NT2/D1 (cell line): Measurements from ENCODE around the gene THY1.

Experiments used
- SUZ12 ChIP-seq: IDR thresholded peaks from 2 replicates; pipeline ENCODE4 v1.6.1; 2011; ENCODE audit not compliant: insufficient read length, insufficient read depth; ENCODE audit errors: extremely low read depth
- YY1 ChIP-seq: IDR thresholded peaks from 2 replicates; pipeline ENCODE4 v1.6.1; 2011; ENCODE audit not compliant: insufficient read length, insufficient read depth
- ZNF274 ChIP-seq: IDR thresholded peaks from 2 replicates; pipeline ENCODE4 v1.6.1; 2011; ENCODE audit warnings: mild to moderate bottlenecking, low read depth, low read length

DNA sequence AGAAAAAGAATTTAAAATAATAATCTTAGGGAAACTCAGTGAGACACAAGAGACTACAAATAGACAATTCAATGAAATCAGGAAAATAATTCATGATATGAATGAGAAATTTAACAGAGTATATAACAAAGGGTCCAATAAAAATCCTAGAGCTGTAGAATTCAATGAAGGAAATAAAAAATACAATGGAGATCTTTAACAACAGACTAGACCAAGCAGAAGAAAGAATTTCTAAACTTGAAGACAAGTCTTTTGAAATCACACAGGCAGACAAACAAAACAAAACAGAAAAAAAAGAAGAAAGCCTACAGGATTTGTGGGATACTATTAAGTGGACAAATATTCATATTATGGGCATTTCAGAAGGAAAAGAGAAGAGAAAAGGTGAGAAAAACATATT is 25.2 kb downstream of the THY1 start:
- TF ChIP-seq ZNF274 (no peak), YY1 (no peak), SUZ12 (no peak)
